Ectodermal cell (in vitro differentiated cells): Measurements from ENCODE around the gene CLEC18C.
A peak's percentile ranks its signal among the peaks of the same experiment; 100 is the strongest.
"Not testable (repeated sequence)": the region's sequence is repeated elsewhere in the genome, so short reads cannot be mapped to it uniquely, and the experiment has no call there.

Experiments
- H3K27ac ChIP-seq: 2 replicates; pipeline ENCODE4 v1.7.0; 2013; ENCODE audit warnings: mild to moderate bottlenecking, low read depth, low read length; ENCODE audit not compliant: insufficient read depth, poor library complexity, severe bottlenecking
- H3K27me3 ChIP-seq: 2 replicates; pipeline ENCODE4 v1.7.0; 2013; ENCODE audit warnings: mild to moderate bottlenecking, low read length; ENCODE audit not compliant: insufficient read depth, control insufficient read depth, poor library complexity, severe bottlenecking
- H3K36me3 ChIP-seq: one replicate; pipeline ENCODE4 v1.7.0; 2013; ENCODE audit warnings: low read length; ENCODE audit not compliant: control insufficient read depth, insufficient read depth
- H3K4me1 ChIP-seq: one replicate; pipeline ENCODE4 v1.7.0; 2013; ENCODE audit warnings: low read length; ENCODE audit not compliant: control insufficient read depth, insufficient read depth
- H3K4me3 ChIP-seq: 2 replicates; pipeline ENCODE4 v1.7.0; 2013; ENCODE audit warnings: low read depth, low read length, control low read depth; ENCODE audit not compliant: insufficient read depth
- H3K9me3 ChIP-seq: 2 replicates; pipeline ENCODE4 v1.7.0; 2013; ENCODE audit warnings: mild to moderate bottlenecking, low read length, moderate library complexity; ENCODE audit not compliant: control insufficient read depth
- WGBS, 2 experiments: methylation state at CpG; one replicate each; pipeline ENCODE4 v1.1.7; 2013; ENCODE audit warnings: missing lambda C conversion rate in 2 of 2; 5-methylcytosine and 5-hydroxymethylcytosine counted together

Gene CLEC18C

GRCh38 chr16:70158261-70158939 lies 15.2 kb upstream of the CLEC18C start:
- no peaks in the 10 kb centered on the region for H3K9me3 ChIP-seq
- no peaks in the 10 kb centered on the region for H3K27me3 ChIP-seq
- H3K36me3 ChIP-seq, result peaks cover 69% of the 10 kb centered on the region
- peaks cover 4% of the 10 kb centered on the region for H3K4me1 ChIP-seq
- 90% methylated on average over 7 of the region's 7 CpGs for WGBS, 2 experiments
- no peak overlapping the region for H3K27ac ChIP-seq
- H3K4me3 ChIP-seq, result no peak overlapping the region

DNA sequence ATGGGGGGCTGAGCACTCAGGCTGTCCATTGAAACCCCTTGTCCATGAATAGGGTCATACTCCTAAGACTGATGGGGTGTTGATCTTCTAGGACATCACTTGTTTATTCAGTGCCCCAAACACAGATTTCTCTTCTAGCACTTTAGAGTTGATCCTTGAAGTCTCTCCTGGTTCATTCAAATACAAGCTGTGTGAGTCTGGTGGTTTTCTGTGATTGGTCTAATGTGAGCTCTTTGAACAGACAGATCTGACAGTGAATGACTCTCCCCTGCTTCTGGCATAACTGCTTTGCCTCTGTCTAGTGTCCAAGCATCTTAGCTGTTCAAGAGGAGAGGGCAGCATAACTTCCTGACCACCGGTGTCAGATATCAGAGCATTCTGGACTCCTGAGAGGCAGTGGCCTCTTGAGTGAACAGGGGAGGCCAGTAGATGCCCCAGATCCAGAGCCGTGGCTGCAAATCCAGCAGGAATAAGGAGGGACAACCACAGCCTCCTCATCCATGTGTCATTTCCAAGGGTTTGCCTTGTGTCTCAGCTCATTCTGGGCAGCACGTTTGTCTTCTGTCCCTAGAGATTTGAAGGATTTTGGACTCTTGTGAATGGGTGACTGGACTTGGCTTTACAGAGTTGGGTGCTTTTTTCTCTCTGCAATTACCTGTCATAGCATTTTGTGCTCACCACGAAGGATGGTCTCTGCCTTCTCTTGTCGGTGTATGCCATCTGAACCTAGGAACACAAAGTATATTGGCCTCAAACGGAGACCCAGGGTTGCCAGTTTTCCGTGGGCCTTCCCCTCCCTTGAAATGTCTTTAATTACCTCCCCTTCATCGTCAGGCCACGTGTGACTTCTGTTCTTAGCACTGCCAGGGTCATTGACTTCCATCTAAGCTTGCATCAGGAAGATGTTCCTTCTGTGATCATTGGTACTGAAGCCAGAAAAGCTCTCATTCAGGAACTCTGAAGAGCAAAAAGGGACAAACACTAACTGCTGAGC lies 13.9 kb upstream of the CLEC18C start:
- peaks cover 7% of the 10 kb centered on the region for H3K4me1 ChIP-seq
- peaks cover 60% of the 10 kb centered on the region for H3K36me3 ChIP-seq
- H3K4me3 ChIP-seq, result no peak overlapping the region
- 88% methylated on average over 9 of the region's 9 CpGs for WGBS, 2 experiments
- no peaks in the 10 kb centered on the region for H3K27me3 ChIP-seq
- H3K9me3 ChIP-seq, result no peaks in the 10 kb centered on the region
- no peak overlapping the region for H3K27ac ChIP-seq

DNA sequence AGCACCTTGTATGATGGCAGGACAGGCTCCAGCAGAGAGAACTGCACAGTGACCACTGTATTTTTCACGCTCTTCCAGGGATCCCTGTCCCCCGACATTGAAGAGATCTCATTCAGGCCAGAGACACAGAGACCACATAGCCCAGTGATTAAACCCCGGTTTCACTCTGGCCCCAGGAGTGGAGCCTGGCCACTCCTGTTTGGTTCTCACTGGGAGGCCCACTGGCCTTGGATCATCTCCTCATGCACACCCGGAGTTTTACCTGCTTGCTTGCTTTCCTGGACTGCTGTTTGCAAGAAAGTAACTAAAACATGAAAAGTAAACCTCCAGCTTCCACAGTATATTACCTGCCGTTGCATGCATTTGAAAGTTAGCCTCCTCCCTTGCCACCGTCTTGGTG lies 13.2 kb upstream of the CLEC18C start:
- peaks cover 60% of the 10 kb centered on the region for H3K36me3 ChIP-seq
- no peak overlapping the region for H3K27ac ChIP-seq
- no peaks in the 10 kb centered on the region for H3K9me3 ChIP-seq
- no peaks in the 10 kb centered on the region for H3K27me3 ChIP-seq
- 89 to 91% methylated on average over 6 of the region's 6 CpGs for WGBS, 2 experiments
- H3K4me3 ChIP-seq, result no peak overlapping the region
- H3K4me1 ChIP-seq, result peaks cover 7% of the 10 kb centered on the region

DNA sequence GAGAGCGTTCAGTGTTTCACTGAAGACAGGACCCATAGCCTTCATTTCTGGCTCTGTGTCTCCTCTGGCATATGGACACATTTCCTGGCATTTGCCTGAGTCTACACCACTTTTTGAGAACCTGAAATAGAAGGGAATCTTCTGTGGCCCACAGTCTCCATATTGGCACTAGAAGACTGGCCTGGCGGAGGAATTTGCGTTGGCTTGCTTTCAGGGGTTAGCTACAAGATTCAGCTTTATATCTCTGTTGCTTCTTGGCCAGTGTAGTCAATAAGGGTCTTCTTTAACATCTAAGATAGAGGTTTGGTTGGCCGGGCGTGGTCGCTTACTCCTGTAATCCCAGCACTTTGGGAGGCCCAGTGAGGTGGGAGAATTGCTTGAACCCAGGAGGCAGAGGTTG lies 12.8 kb upstream of the CLEC18C start:
- 92 to 96% methylated on average over 6 of the region's 6 CpGs for WGBS, 2 experiments
- Histone ChIP-seq H3K36me3 (peaks cover 58% of the 10 kb centered on the region), H3K27ac (no peak overlapping the region), H3K4me1 (peaks cover 7% of the 10 kb centered on the region), H3K4me3 (no peak overlapping the region), H3K9me3 (no peaks in the 10 kb centered on the region), H3K27me3 (no peaks in the 10 kb centered on the region)

DNA sequence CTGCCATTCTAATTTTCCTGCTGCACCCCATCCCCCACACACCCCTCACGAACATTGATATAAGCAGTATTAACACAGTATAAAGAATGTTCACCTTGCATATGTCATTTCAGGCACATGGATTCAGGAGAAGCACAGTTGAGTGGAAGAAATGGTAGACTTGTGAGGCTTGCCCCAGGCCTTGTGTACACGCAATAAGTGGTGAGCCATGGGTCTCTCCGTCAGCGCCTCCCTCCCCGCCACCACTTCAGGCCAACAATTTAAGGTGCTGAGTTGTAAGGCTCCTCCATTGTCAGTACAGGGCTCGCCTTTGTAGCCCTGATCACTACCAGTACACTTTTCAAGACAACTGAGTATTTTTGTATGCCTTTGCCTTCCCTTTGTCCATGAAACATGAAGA lies 12.2 kb upstream of the CLEC18C start:
- peaks cover 53% of the 10 kb centered on the region for H3K36me3 ChIP-seq
- H3K4me3 ChIP-seq, result no peak overlapping the region
- H3K27ac ChIP-seq, result no peak overlapping the region
- WGBS, 2 experiments, result 94 to 95% methylated on average over 6 of the region's 6 CpGs
- H3K27me3 ChIP-seq, result no peaks in the 10 kb centered on the region
- no peaks in the 10 kb centered on the region for H3K9me3 ChIP-seq
- H3K4me1 ChIP-seq, result peaks cover 7% of the 10 kb centered on the region

DNA sequence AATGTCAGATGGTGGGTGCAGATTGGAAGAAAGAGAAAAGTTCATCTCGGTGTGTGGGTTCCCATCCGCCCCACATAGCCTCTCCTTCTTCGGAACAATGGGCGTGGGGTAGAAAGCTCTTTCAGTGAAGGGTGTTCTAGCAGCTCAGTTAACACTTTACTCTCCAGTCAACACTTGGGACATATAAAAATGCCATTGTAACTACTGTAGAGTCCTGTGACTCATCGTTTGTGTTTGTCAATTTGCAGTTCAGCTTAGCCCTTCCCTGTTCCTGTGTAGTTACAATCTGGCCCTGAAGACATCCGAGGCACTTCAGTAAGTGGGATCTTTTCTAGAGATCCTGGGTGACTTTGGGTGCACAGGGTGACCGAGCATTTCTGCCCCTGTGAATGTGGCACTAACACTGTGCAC lies 11.5 kb upstream of the CLEC18C start:
- Histone ChIP-seq H3K4me1 (peaks cover 7% of the 10 kb centered on the region), H3K27me3 (no peaks in the 10 kb centered on the region), H3K36me3 (peaks cover 46% of the 10 kb centered on the region), H3K27ac (peak overlapping the region; percentile 39), H3K9me3 (no peaks in the 10 kb centered on the region), H3K4me3 (no peak overlapping the region)
- 82 to 85% methylated on average over 7 of the region's 7 CpGs for WGBS, 2 experiments

- no peaks in the 10 kb centered on the region for H3K27me3 ChIP-seq
- peaks cover 31% of the 10 kb centered on the region for H3K36me3 ChIP-seq
- H3K9me3 ChIP-seq, result no peaks in the 10 kb centered on the region
- WGBS, 2 experiments, result 75 to 78% methylated on average over 10 of the region's 10 CpGs
- no peak overlapping the region for H3K4me3 ChIP-seq
- H3K4me1 ChIP-seq, result peaks cover 7% of the 10 kb centered on the region
- no peak overlapping the region for H3K27ac ChIP-seq
These were observed 10.0 kb upstream of the CLEC18C start for GRCh38 chr16:70163596-70163995.

DNA sequence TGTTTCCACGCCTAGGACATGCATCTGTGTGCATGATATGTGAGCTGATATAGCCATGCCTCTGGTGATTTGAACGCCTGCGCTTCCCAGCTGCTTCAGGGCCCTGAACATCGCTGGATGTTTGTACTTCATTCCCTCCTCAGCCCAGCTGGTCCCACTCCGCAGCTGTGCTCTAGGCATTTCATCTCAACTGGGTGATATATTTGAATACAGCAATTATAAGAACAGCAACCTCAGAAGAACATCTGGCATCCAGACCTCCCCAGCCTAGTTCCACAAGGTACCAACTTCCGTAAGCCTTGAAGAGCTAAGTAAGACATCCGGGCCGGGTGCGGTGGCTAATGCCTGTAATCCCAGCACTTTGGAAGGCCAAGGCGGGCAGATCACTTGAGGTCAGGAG lies 6.9 kb upstream of the CLEC18C start:
- H3K36me3 ChIP-seq, H3K27ac ChIP-seq, H3K9me3 ChIP-seq, H3K4me3 ChIP-seq, H3K27me3 ChIP-seq, H3K4me1 ChIP-seq: not testable (repeated sequence)
- 66 to 90% methylated on average over 4 to 5 of the region's 10 CpGs for WGBS, 2 experiments

- WGBS, 2 experiments, result 54% methylated on average over 4 of the region's 15 CpGs; no CpG with 5 or more reads in 1 of the 2 experiments
- H3K36me3 ChIP-seq, result not testable (repeated sequence)
These were observed 329 bp downstream of the CLEC18C start for GRCh38 chr16:70173916-70174315.

DNA sequence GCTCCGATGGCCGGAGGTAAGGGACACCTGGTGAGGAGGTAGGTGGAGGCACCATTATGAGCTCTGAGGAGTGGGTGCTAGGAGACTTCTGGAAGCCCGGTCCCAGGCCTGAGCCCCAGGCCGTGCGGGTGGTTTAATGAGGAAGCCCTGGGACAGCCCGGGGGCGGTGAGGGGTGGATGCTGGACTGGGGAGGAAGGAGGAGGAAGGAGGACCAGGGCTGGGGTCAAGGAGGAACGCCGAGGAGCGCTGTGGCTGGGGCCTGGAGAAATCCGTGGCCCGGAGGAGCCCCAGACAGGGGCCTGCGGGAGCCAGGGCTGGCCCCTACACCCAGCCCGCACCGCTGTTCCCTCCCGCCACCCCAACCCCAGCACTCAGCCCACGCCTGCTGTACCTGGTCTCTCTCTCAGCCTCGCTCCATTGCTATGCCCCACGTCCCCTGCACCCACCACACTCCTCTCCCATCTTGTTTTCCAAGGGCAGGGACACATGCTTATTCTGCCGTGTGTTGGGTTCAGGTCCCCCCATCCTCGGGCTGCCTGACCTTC lies 873 bp downstream of the CLEC18C start:
- not testable (repeated sequence) for H3K36me3 ChIP-seq, H3K9me3 ChIP-seq, H3K4me3 ChIP-seq, H3K4me1 ChIP-seq, H3K27me3 ChIP-seq, H3K27ac ChIP-seq
- WGBS, 2 experiments, result no CpG with 5 or more reads among the region's 21 CpGs

More at GRCh38 chr16:70173916-70174315, 329 bp downstream of the CLEC18C start:
- H3K4me3 ChIP-seq, H3K9me3 ChIP-seq, H3K27me3 ChIP-seq, H3K27ac ChIP-seq, H3K4me1 ChIP-seq: not testable (repeated sequence)
